Stromal cell of bone marrow (primary cell): ENCODE results near the gene GDPGP1.
"Not testable (repeated sequence)": the region's sequence is repeated elsewhere in the genome, so short reads cannot be mapped to it uniquely, and the experiment has no call there.

ENCODE experiments used
- DNase-seq: peaks from one replicate; pipeline ENCODE4 v3.0.0-alpha.2; 2012; ENCODE audit warnings: low read depth

GDPGP1 gene

GRCh38 chr15:90234096-90234988 lies at the start of gene GDPGP1:
Gene GDPGP1 (plus strand): TSS chr15:90234209. CDS start chr15:90240909, 6,700 bp downstream.
- no peak for DNase-seq

- no peak for DNase-seq
Observed at GRCh38 chr15:90184786-90185704, 49.0 kb upstream of the GDPGP1 start.

- DNase-seq: no peak
Observed at GRCh38 chr15:90187257-90187868, 46.6 kb upstream of the GDPGP1 start.

GRCh38 chr15:90188065-90188464 lies 45.9 kb upstream of the GDPGP1 start:
- DNase-seq: not testable (repeated sequence)

GRCh38 chr15:90188914-90189748 lies 44.9 kb upstream of the GDPGP1 start:
- DNase-seq: no peak

- DNase-seq: no peak
Observed at GRCh38 chr15:90189781-90190467, 44.1 kb upstream of the GDPGP1 start.

- DNase-seq: no peak
Observed at GRCh38 chr15:90190606-90191343, 43.2 kb upstream of the GDPGP1 start.

GRCh38 chr15:90191344-90191687 lies 42.7 kb upstream of the GDPGP1 start:
- no peak for DNase-seq

- DNase-seq: no peak
Observed at GRCh38 chr15:90191794-90192509, 42.1 kb upstream of the GDPGP1 start.

GRCh38 chr15:90192961-90193786 lies 40.8 kb upstream of the GDPGP1 start:
- no peak for DNase-seq

- no peak for DNase-seq
Observed at GRCh38 chr15:90194655-90195054, 39.4 kb upstream of the GDPGP1 start.

GRCh38 chr15:90200534-90201129 lies 33.4 kb upstream of the GDPGP1 start:
- no peak for DNase-seq

- DNase-seq: no peak
Observed at GRCh38 chr15:90201130-90201943, 32.7 kb upstream of the GDPGP1 start, which contains the start of gene SEMA4B. Gene SEMA4B (plus strand): TSS chr15:90201330. CDS start chr15:90201579, 249 bp downstream.

GRCh38 chr15:90201944-90202375 lies 32.0 kb upstream of the GDPGP1 start:
- DNase-seq: no peak

- no peak for DNase-seq
Observed at GRCh38 chr15:90202929-90203328, 31.1 kb upstream of the GDPGP1 start.

GRCh38 chr15:90203473-90203872 lies 30.5 kb upstream of the GDPGP1 start:
- DNase-seq: no peak

- no peak for DNase-seq
Observed at GRCh38 chr15:90203922-90204321, 30.1 kb upstream of the GDPGP1 start.
